Ammon's horn (tissue), 1 donor: ENCODE measurements around the gene TBXAS1.

Source experiments
- DNase-seq: peaks from one replicate; pipeline ENCODE4 v3.0.0-alpha.2; 2016; ENCODE audit warnings: low spot score

The TBXAS1 gene

GRCh38 chr7:140022582-140023211, 193.6 kb downstream of the TBXAS1 start:
- no peak for DNase-seq

GRCh38 chr7:140023728-140024127, 194.7 kb downstream of the TBXAS1 start:
- no peak for DNase-seq

GRCh38 chr7:140024585-140024984, 195.5 kb downstream of the TBXAS1 start:
- no peak for DNase-seq

GRCh38 chr7:140025241-140025640, 196.2 kb downstream of the TBXAS1 start:
- no peak for DNase-seq

GRCh38 chr7:140025814-140026433, 196.9 kb downstream of the TBXAS1 start:
- no peak for DNase-seq

- no peak for DNase-seq
Observed at GRCh38 chr7:140026935-140027334, 197.9 kb downstream of the TBXAS1 start.

- DNase-seq, result no peak
Observed at GRCh38 chr7:140027858-140028257, 198.8 kb downstream of the TBXAS1 start.

GRCh38 chr7:140028311-140028710, 199.2 kb downstream of the TBXAS1 start:
- DNase-seq, result no peak

- DNase-seq, result no peak
Observed at GRCh38 chr7:140029072-140029471, 200.0 kb downstream of the TBXAS1 start.

GRCh38 chr7:140031364-140031763, 202.3 kb downstream of the TBXAS1 start:
- no peak for DNase-seq

GRCh38 chr7:140033036-140033435, 204.0 kb downstream of the TBXAS1 start:
- DNase-seq, result no peak

GRCh38 chr7:140033779-140034363, 204.8 kb downstream of the TBXAS1 start:
- peak; percentile 8 for DNase-seq

- no peak for DNase-seq
Observed at GRCh38 chr7:140034421-140034820, 205.4 kb downstream of the TBXAS1 start.

- DNase-seq, result no peak
Observed at GRCh38 chr7:140035400-140036223, 206.5 kb downstream of the TBXAS1 start.

- DNase-seq, result no peak
Observed at GRCh38 chr7:140036224-140036962, 207.3 kb downstream of the TBXAS1 start.

GRCh38 chr7:140039066-140039465, 210.0 kb downstream of the TBXAS1 start:
- no peak for DNase-seq

- no peak for DNase-seq
Observed at GRCh38 chr7:140039896-140040295, 210.8 kb downstream of the TBXAS1 start.

- no peak for DNase-seq
Observed at GRCh38 chr7:140041659-140042385, 212.8 kb downstream of the TBXAS1 start.

GRCh38 chr7:140042386-140042670, 213.3 kb downstream of the TBXAS1 start:
- DNase-seq, result no peak

GRCh38 chr7:140044251-140044650, 215.2 kb downstream of the TBXAS1 start:
- no peak for DNase-seq

GRCh38 chr7:140045697-140046096, 216.6 kb downstream of the TBXAS1 start:
- no peak for DNase-seq

- DNase-seq, result no peak
Observed at GRCh38 chr7:140047197-140047596, 218.1 kb downstream of the TBXAS1 start.
